Heart left ventricle (tissue), 16 donors: ENCODE measurements around the gene NPHP4. TPM values are rescaled to one million over a fixed set of nuclear protein-coding genes. Genes with fewer than 3 reads are reported as not detected.
A peak's percentile ranks its signal among the peaks of the same experiment; 100 is the strongest.

Experiments
- ATAC-seq, 4 donors: fragments of 200-7000 bp; cut with Tn5 transposase; one replicate each; pipeline ENCODE4 v1.9.1; 2020 to 2022; ENCODE audit warnings: moderate library complexity in 4 of 4, mild to moderate bottlenecking in 3 of 4, moderate number of reproducible peaks in 1 of 4
- DNase-seq, 5 donors: peaks; one replicate each; pipeline ENCODE4 v3.0.0-alpha.2; 2020
- H3K27ac ChIP-seq, 12 donors: fragments of 200-600 bp; sonication (generic) in 4 of 12; one replicate each; pipeline versions ENCODE4 v1.5.0 to v1.8.0; 2016 to 2022; ENCODE audit warnings: mild to moderate bottlenecking in 2 of 12
- H3K27me3 ChIP-seq, 9 donors: fragments of 200-600 bp; sonication (generic) in 2 of 9; one replicate each; pipeline versions ENCODE4 v1.5.1 to v1.8.0; 2016 to 2022; ENCODE audit warnings: mild to moderate bottlenecking in 3 of 9
- H3K36me3 ChIP-seq, 9 donors: fragments of 200-600 bp; sonication (generic) in 2 of 9; one replicate each; pipeline versions ENCODE4 v1.5.0 to v1.8.0; 2018 to 2022; ENCODE audit warnings: mild to moderate bottlenecking in 2 of 9
- H3K4me1 ChIP-seq, 12 donors: fragments of 200-600 bp; sonication (generic) in 4 of 12; one replicate each; pipeline versions ENCODE4 v1.5.0 to v1.8.0; 2016 to 2022; ENCODE audit warnings: mild to moderate bottlenecking in 3 of 12
- H3K4me3 ChIP-seq, 12 donors: fragments of 200-600 bp; sonication (generic) in 4 of 12; one replicate each; pipeline versions ENCODE4 v1.5.0 to v1.8.0; 2017 to 2022; ENCODE audit warnings: mild to moderate bottlenecking in 9 of 12, moderate library complexity in 4 of 12
- H3K9me3 ChIP-seq, 12 donors: fragments of 200-600 bp; sonication (generic) in 4 of 12; one replicate each; pipeline versions ENCODE4 v1.5.0 to v1.8.0; 2016 to 2022; ENCODE audit warnings: mild to moderate bottlenecking in 1 of 12
- CTCF ChIP-seq, 12 donors: fragments of 200-600 bp; sonication (generic) in 4 of 12; IDR thresholded peaks; one replicate each; pipeline versions ENCODE4 v1.5.0 to v1.8.0; 2018 to 2022; ENCODE audit warnings: antibody characterized with exemption in 12 of 12, mild to moderate bottlenecking in 5 of 12
- POLR2A ChIP-seq, 2 donors: fragments of 450-650 bp; IDR thresholded peaks; one replicate each; pipeline ENCODE4 v1.6.1; 2017; ENCODE audit warnings: antibody characterized with exemption in 2 of 2, mild to moderate bottlenecking in 2 of 2, moderate library complexity in 2 of 2
- WGBS, 4 donors: extraction: QIAGEN DNeasy Blood & Tissue Kit in 2 of 4; methylation state at CpG; one replicate each; pipeline versions ENCODE4 v1.1.5 to v1.1.7; 2013 to 2018; 5-methylcytosine and 5-hydroxymethylcytosine counted together
- intact Hi-C, 10 donors: fragments of 100-400 bp; cut with DNase I; formaldehyde crosslinking; loops; one replicate each; pipeline versions ENCODE4 v1.11.1 to v1.14.2; 2022
- polyA plus RNA-seq, 2 donors: library from polyadenylated mRNA; stranded (reverse); fragments of 200-250 nt; gene quantifications; one replicate each; pipeline ENCODE4 v1.2.3, GENCODE V29; 2013
- total RNA-seq, 9 donors: library from RNA; depleted of rRNA in 2 of 9; stranded (reverse); fragments of >200 nt in 2 of 9; fragmentation: NEBNext Ultra II Directional in 3 of 9; extraction: Animal tissue kit (Norgen Biotek cat#: 25700) in 3 of 9; gene quantifications; one replicate each; pipeline versions ENCODE4 v1.1.0 to v1.2.4, GENCODE V29; 2016 to 2023
- donor health status: ischemic (EF 13 %, LVEDD 7.1; RV severe dilation, severe dysfunction).
- donor health status: healthy with polysubstance abuse.
- donor health status: DM: no; HTN: yes; CAD: no.
- donor health status: DM: no; HTN: no; CAD: no.
- donor health status: ischemic (EF 25% LVEDD 6.9; RV normal size, moderate dysfunction).
- donor health status: ischemic (EF 25% LVEDD 5.7; RV mildly dilated, moderate dysfunction).
- donor health status: healthy.
- donor health status: DM: yes; HTN: yes; CAD: no.
- donor health status: ischemic (EF 35%, LVEDD 5.7; RV mildly dilated, moderate dysfunction).
- donor health status: nonischemic (EF 11% LVEDD 7.7; RV severe dilation, severe dysfunction).
- donor health status: DM: yes; HTN: yes; CAD: no.
- donor health status: PGD.
- donor health status: ischemic (EF 29% LVEDD 5.4; RV normal size, mild dysfunction).
- donor health status: nonischemic (EF 23%, LVEDD 6.1; RV moderate dilation, normal function).

Gene NPHP4
- total and polyA plus RNA-seq, 11 donors, result 2.1 to 6.3 (median 3.1) TPM

- Histone ChIP-seq H3K4me3 (no peak overlapping the region), H3K27ac (peak overlapping the region in 3 of 12 donors; percentile 17 to 50 (median 28)), H3K9me3 (no peaks in the 10 kb centered on the region), H3K27me3 (no peaks in the 10 kb centered on the region), H3K36me3 (peaks cover 0 to 24% (median 0%) of the 10 kb centered on the region in 9 donors), H3K4me1 (peaks cover 0 to 3% (median 0%) of the 10 kb centered on the region in 12 donors)
- TF ChIP-seq POLR2A (IDR thresholded peaks at IDR 0.05) (no peak), CTCF (IDR thresholded peaks at IDR 0.05) (peak in 1 of 12 donors; percentile 5)
- no peak for ATAC-seq
- DNase-seq, result peak in 2 of 5 donors; percentile 11 to 51
- intact Hi-C loops, result no loop called here
- 77 to 86% (median 83%) methylated on average over 13 of the region's 13 CpGs for WGBS, 4 donors
Observed at GRCh38 chr1:5888606-5889211, 103.5 kb downstream of the NPHP4 start.

GRCh38 chr1:5887971-5888361 lies 104.3 kb downstream of the NPHP4 start:
- WGBS, 4 donors, result 85 to 93% (median 90%) methylated on average over 12 to 15 of the region's 15 CpGs
- peak overlapping the region in 1 of 12 donors; percentile 29 for H3K27ac ChIP-seq
- H3K27me3 ChIP-seq, result no peaks in the 10 kb centered on the region
- ATAC-seq, result no peak
- DNase-seq, result peak in 2 of 5 donors; percentile 16 to 32
- H3K4me1 ChIP-seq, result peaks cover 0 to 8% (median 0%) of the 10 kb centered on the region in 12 donors
- H3K36me3 ChIP-seq, result peaks cover 0 to 27% (median 0%) of the 10 kb centered on the region in 9 donors
- H3K9me3 ChIP-seq, result no peaks in the 10 kb centered on the region
- TF ChIP-seq POLR2A (IDR thresholded peaks at IDR 0.05), result no peak
- no peak for TF ChIP-seq CTCF (IDR thresholded peaks at IDR 0.05)
- intact Hi-C loops, result no loop called here
- no peak overlapping the region for H3K4me3 ChIP-seq

- H3K4me3 ChIP-seq, result no peak overlapping the region
- DNase-seq, result peak in 2 of 5 donors; percentile 23 to 52
- H3K27ac ChIP-seq, result peak overlapping the region in 1 of 12 donors; percentile 29
- intact Hi-C loops, result no loop called here
- H3K36me3 ChIP-seq, result peaks cover 0 to 29% (median 0%) of the 10 kb centered on the region in 9 donors
- peak in 1 of 4 donors; percentile 10 for ATAC-seq
- no peaks in the 10 kb centered on the region for H3K27me3 ChIP-seq
- no peak for TF ChIP-seq POLR2A (IDR thresholded peaks at IDR 0.05)
- TF ChIP-seq CTCF (IDR thresholded peaks at IDR 0.05), result no peak
- 90 to 93% (median 92%) methylated on average over 23 of the region's 23 CpGs for WGBS, 4 donors
- no peaks in the 10 kb centered on the region for H3K9me3 ChIP-seq
- H3K4me1 ChIP-seq, result peaks cover 0 to 8% (median 0%) of the 10 kb centered on the region in 12 donors
Observed at GRCh38 chr1:5887349-5887970, 104.8 kb downstream of the NPHP4 start.

GRCh38 chr1:5886541-5887348 lies 105.5 kb downstream of the NPHP4 start:
- no peak for TF ChIP-seq CTCF (IDR thresholded peaks at IDR 0.05)
- no peak for TF ChIP-seq POLR2A (IDR thresholded peaks at IDR 0.05)
- DNase-seq (peak in 2 of 5 donors; percentile 4 to 25), ATAC-seq (no peak)
- H3K9me3 ChIP-seq, result no peaks in the 10 kb centered on the region
- H3K36me3 ChIP-seq, result peaks cover 0 to 32% (median 0%) of the 10 kb centered on the region in 9 donors
- WGBS, 4 donors, result 92 to 95% (median 94%) methylated on average over 15 to 25 of the region's 25 CpGs
- no peak overlapping the region for H3K4me3 ChIP-seq
- no peak overlapping the region for H3K27ac ChIP-seq
- peaks cover 0 to 8% (median 0%) of the 10 kb centered on the region in 12 donors for H3K4me1 ChIP-seq
- intact Hi-C loops, result no loop called here
- H3K27me3 ChIP-seq, result no peaks in the 10 kb centered on the region
